GM20431 (cell line): ENCODE data around the gene MID1.

Experiments used
- in situ Hi-C: fragments of 300-500 bp; cut with MseI, MboI; formaldehyde crosslinking; loops from one replicate; pipeline ENCODE4 v1.15.0; 2020; ENCODE audit warnings: low sequenced_read_pairs; ENCODE audit not compliant: unreplicated experiment

MID1 gene

GRCh38 chrX:10538831-10539230 is 81.6 kb downstream of the MID1 start:
- in situ Hi-C loops: no loop called here

GRCh38 chrX:10537308-10537707 is 83.1 kb downstream of the MID1 start:
- in situ Hi-C loops: no loop called here

GRCh38 chrX:10536744-10537143 is 83.6 kb downstream of the MID1 start:
- in situ Hi-C loops: no loop called here

- in situ Hi-C loops: no loop called here
Observed at GRCh38 chrX:10534611-10535010, 85.8 kb downstream of the MID1 start.

- in situ Hi-C loops: no loop called here
Observed at GRCh38 chrX:10533696-10534365, 86.6 kb downstream of the MID1 start.

- in situ Hi-C loops: no loop called here
Observed at GRCh38 chrX:10531927-10532326, 88.5 kb downstream of the MID1 start.

- in situ Hi-C loops: no loop called here
Observed at GRCh38 chrX:10529344-10529743, 91.0 kb downstream of the MID1 start.

GRCh38 chrX:10526451-10526850 is 93.9 kb downstream of the MID1 start:
- in situ Hi-C loops: no loop called here

GRCh38 chrX:10525381-10526120 is 94.8 kb downstream of the MID1 start:
- in situ Hi-C loops: no loop called here

GRCh38 chrX:10524578-10524977 is 95.8 kb downstream of the MID1 start:
- in situ Hi-C loops: no loop called here

- in situ Hi-C loops: no loop called here
Observed at GRCh38 chrX:10519761-10520160, 100.6 kb downstream of the MID1 start.

- in situ Hi-C loops: no loop called here
Observed at GRCh38 chrX:10519278-10519677, 101.1 kb downstream of the MID1 start.

GRCh38 chrX:10518073-10518472 is 102.3 kb downstream of the MID1 start:
- in situ Hi-C loops: no loop called here

GRCh38 chrX:10516781-10517322 is 103.5 kb downstream of the MID1 start:
- in situ Hi-C loops: no loop called here

- in situ Hi-C loops: no loop called here
Observed at GRCh38 chrX:10514891-10515290, 105.5 kb downstream of the MID1 start.

- in situ Hi-C loops: no loop called here
Observed at GRCh38 chrX:10513974-10514373, 106.4 kb downstream of the MID1 start.

GRCh38 chrX:10512741-10513140 is 107.6 kb downstream of the MID1 start:
- in situ Hi-C loops: no loop called here

- in situ Hi-C loops: no loop called here
Observed at GRCh38 chrX:10512258-10512657, 108.1 kb downstream of the MID1 start.

GRCh38 chrX:10509397-10509796 is 111.0 kb downstream of the MID1 start:
- in situ Hi-C loops: no loop called here

GRCh38 chrX:10508891-10509290 is 111.5 kb downstream of the MID1 start:
- in situ Hi-C loops: no loop called here

- in situ Hi-C loops: no loop called here
Observed at GRCh38 chrX:10507876-10508275, 112.5 kb downstream of the MID1 start.
